GM23338 (cell line): Measurements from ENCODE around the gene ANKRD53.
"Not testable (repeated sequence)": the region's sequence is repeated elsewhere in the genome, so short reads cannot be mapped to it uniquely, and the experiment has no call there.

ENCODE experiments used
- CTCF ChIP-seq, 2 experiments: fragments of 200-600 bp in 1 of 2; sonication (generic) in 1 of 2; conservative IDR thresholded peaks; 2 replicates each; pipeline versions ENCODE4 v1.5.1 to v1.6.1; 2016 to 2017; ENCODE audit warnings: antibody characterized with exemption in 2 of 2, low read depth in 2 of 2, mild to moderate bottlenecking in 2 of 2, moderate library complexity in 1 of 2
- EZH2 ChIP-seq: fragments of 200-600 bp; sonication (generic); IDR thresholded peaks from one replicate; pipeline ENCODE4 v1.8.0; 2017; ENCODE audit warnings: antibody characterized with exemption, mild to moderate bottlenecking, low read depth; ENCODE audit not compliant: unreplicated experiment
- EZH2phosphoT487 ChIP-seq: fragments of 200-600 bp; sonication (generic); IDR thresholded peaks from one replicate; pipeline ENCODE4 v1.8.1; 2018; ENCODE audit warnings: antibody characterized with exemption; ENCODE audit not compliant: unreplicated experiment
- POLR2AphosphoS5 ChIP-seq: IDR thresholded peaks from 2 replicates; pipeline ENCODE4 v1.6.1; 2016; ENCODE audit warnings: antibody characterized with exemption, low read depth
- REST ChIP-seq: IDR thresholded peaks from one replicate; pipeline ENCODE4 v1.6.1; 2018; ENCODE audit warnings: antibody characterized with exemption; ENCODE audit not compliant: unreplicated experiment
- ZNF331 ChIP-seq: fragments of 250-450 bp; sonication (Bioruptor Pico); IDR thresholded peaks from 2 replicates; pipeline ENCODE4 v1.5.0; 2020; ENCODE audit warnings: low read depth, mild to moderate bottlenecking, moderate library complexity

- not testable (repeated sequence) for TF ChIP-seq POLR2AphosphoS5; REST; EZH2; CTCF (conservative IDR thresholded peaks at IDR 0.05; ENCODE audit: low read depth in 2 of 2); EZH2phosphoT487; ZNF331 (CRISPR knock-in tag)
Observed at GRCh38 chr2:70999931-71000330, 21.5 kb downstream of the ANKRD53 start.
